HUES6 (cell line): ENCODE data around the gene CRLF3.

Source experiments
- H3K27ac ChIP-seq: 2 replicates; pipeline ENCODE4 v1.7.0; 2013; ENCODE audit warnings: low read depth, mild to moderate bottlenecking, low read length, inconsistent platforms
- H3K27me3 ChIP-seq: 2 replicates; pipeline ENCODE4 v1.6.1; 2013; ENCODE audit warnings: low read length; ENCODE audit not compliant: control insufficient read depth, insufficient read depth
- H3K36me3 ChIP-seq: 2 replicates; pipeline ENCODE4 v1.6.1; 2013; ENCODE audit warnings: low read length; ENCODE audit not compliant: control insufficient read depth, insufficient read depth
- H3K4me1 ChIP-seq: 2 replicates; pipeline ENCODE4 v1.6.1; 2013; ENCODE audit warnings: low read length; ENCODE audit not compliant: control insufficient read depth, insufficient read depth
- H3K4me3 ChIP-seq: 2 replicates; pipeline ENCODE4 v1.5.1; 2013; ENCODE audit warnings: low read depth, low read length
- H3K9ac ChIP-seq: one replicate; pipeline ENCODE4 v1.6.1; 2013; ENCODE audit warnings: mild to moderate bottlenecking, low read length
- H3K9me3 ChIP-seq: 2 replicates; pipeline ENCODE4 v1.6.1; 2013; ENCODE audit warnings: low read depth, low read length; ENCODE audit not compliant: control insufficient read depth, insufficient read depth

Gene CRLF3

GRCh38 chr17:30824356-30825145, at the start of gene CRLF3:
TSS of gene CRLF3 (minus strand) at chr17:30824692. CDS start at chr17:30824651, 41 bp downstream.
- Histone ChIP-seq H3K4me1 (peaks cover 11% of the 10 kb centered on the region; the same call in 1 of the 2 replicates), H3K9ac (peak within 1 kb of the TSS; percentile 79), H3K9me3 (no peaks in the 10 kb centered on the region), H3K4me3 (peak within 1 kb of the TSS; percentile 79), H3K27me3 (no peaks in the 10 kb centered on the region), H3K27ac (peak within 1 kb of the TSS; percentile 74), H3K36me3 (no peaks in the 10 kb centered on the region)

- Histone ChIP-seq H3K4me1 (no peaks in the 10 kb centered on the region), H3K27ac (no peak overlapping the region), H3K36me3 (peaks cover 80% of the 10 kb centered on the region), H3K9me3 (no peaks in the 10 kb centered on the region), H3K4me3 (no peak overlapping the region), H3K27me3 (no peaks in the 10 kb centered on the region), H3K9ac (no peak overlapping the region)
Measured at GRCh38 chr17:30869005-30869404, 44.5 kb upstream of the CRLF3 start.

- H3K4me3 ChIP-seq, result no peak overlapping the region
- no peaks in the 10 kb centered on the region for H3K9me3 ChIP-seq
- no peak overlapping the region for H3K9ac ChIP-seq
- H3K4me1 ChIP-seq, result no peaks in the 10 kb centered on the region
- no peak overlapping the region for H3K27ac ChIP-seq
- peaks cover 72% of the 10 kb centered on the region for H3K36me3 ChIP-seq
- no peaks in the 10 kb centered on the region for H3K27me3 ChIP-seq
Measured at GRCh38 chr17:30864636-30865035, 40.1 kb upstream of the CRLF3 start.

GRCh38 chr17:30858556-30859250, 34.2 kb upstream of the CRLF3 start:
- H3K36me3 ChIP-seq, result peaks cover 68% of the 10 kb centered on the region

GRCh38 chr17:30854146-30854545, 29.7 kb upstream of the CRLF3 start:
- Histone ChIP-seq H3K36me3 (peaks cover 70% of the 10 kb centered on the region), H3K9ac (no peak overlapping the region)

More at GRCh38 chr17:30858556-30859250, 34.2 kb upstream of the CRLF3 start:
- no peak overlapping the region for H3K9ac ChIP-seq
- H3K27ac ChIP-seq, result no peak overlapping the region
- H3K27me3 ChIP-seq, result no peaks in the 10 kb centered on the region
- no peaks in the 10 kb centered on the region for H3K9me3 ChIP-seq
- no peaks in the 10 kb centered on the region for H3K4me1 ChIP-seq
- H3K4me3 ChIP-seq, result no peak overlapping the region

GRCh38 chr17:30848021-30848420, 23.5 kb upstream of the CRLF3 start:
- Histone ChIP-seq H3K27ac (no peak overlapping the region), H3K36me3 (peaks cover 65% of the 10 kb centered on the region), H3K27me3 (no peaks in the 10 kb centered on the region), H3K4me1 (no peaks in the 10 kb centered on the region), H3K4me3 (no peak overlapping the region), H3K9ac (no peak overlapping the region), H3K9me3 (no peaks in the 10 kb centered on the region)

More at GRCh38 chr17:30854146-30854545, 29.7 kb upstream of the CRLF3 start:
- Histone ChIP-seq H3K9me3 (no peaks in the 10 kb centered on the region), H3K4me3 (no peak overlapping the region), H3K27me3 (no peaks in the 10 kb centered on the region), H3K4me1 (no peaks in the 10 kb centered on the region), H3K27ac (no peak overlapping the region)

- Histone ChIP-seq H3K9me3 (no peaks in the 10 kb centered on the region), H3K4me1 (no peaks in the 10 kb centered on the region), H3K4me3 (no peak overlapping the region), H3K9ac (no peak overlapping the region), H3K36me3 (peaks cover 73% of the 10 kb centered on the region), H3K27me3 (no peaks in the 10 kb centered on the region), H3K27ac (no peak overlapping the region)
Measured at GRCh38 chr17:30840771-30841170, 16.3 kb upstream of the CRLF3 start.

- no peaks in the 10 kb centered on the region for H3K27me3 ChIP-seq
- no peaks in the 10 kb centered on the region for H3K9me3 ChIP-seq
- peaks cover 68% of the 10 kb centered on the region for H3K36me3 ChIP-seq
- H3K4me3 ChIP-seq, result no peak overlapping the region
- H3K9ac ChIP-seq, result no peak overlapping the region
- H3K4me1 ChIP-seq, result peaks cover under 1% of the 10 kb centered on the region; the same call in 1 of the 2 replicates
- H3K27ac ChIP-seq, result no peak overlapping the region
Measured at GRCh38 chr17:30838202-30838807, 13.8 kb upstream of the CRLF3 start.

GRCh38 chr17:30832438-30833124, 8.1 kb upstream of the CRLF3 start:
- Histone ChIP-seq H3K4me3 (peak overlapping the region; percentile 97), H3K36me3 (peaks cover 27% of the 10 kb centered on the region), H3K4me1 (peaks cover 19% of the 10 kb centered on the region), H3K9ac (peak overlapping the region; percentile 98), H3K9me3 (no peaks in the 10 kb centered on the region), H3K27ac (peak overlapping the region; percentile 91), H3K27me3 (no peaks in the 10 kb centered on the region)

GRCh38 chr17:30831663-30832437, 7.4 kb upstream of the CRLF3 start, which contains the start of gene ATAD5:
TSS of gene ATAD5 (plus strand) at chr17:30831966. CDS start at chr17:30832348, 382 bp downstream.
- H3K9ac ChIP-seq, result peak within 1 kb of the TSS; percentile 98
- no peaks in the 10 kb centered on the region for H3K27me3 ChIP-seq
- peaks cover 19% of the 10 kb centered on the region for H3K36me3 ChIP-seq
- H3K9me3 ChIP-seq, result no peaks in the 10 kb centered on the region
- H3K27ac ChIP-seq, result peak within 1 kb of the TSS; percentile 91
- peaks cover 19% of the 10 kb centered on the region for H3K4me1 ChIP-seq
- peak within 1 kb of the TSS; percentile 97 for H3K4me3 ChIP-seq
